GM18519 (cell line): ENCODE data around the gene ADAMTS14.

Experiments
- ATAC-seq: cut with Tn5 transposase; IDR thresholded peaks from one replicate; pipeline ENCODE4 v1.9.1; 2021; ENCODE audit warnings: mild to moderate bottlenecking, moderate library complexity; ENCODE audit not compliant: unreplicated experiment, low FRiP score

Gene ADAMTS14

DNA sequence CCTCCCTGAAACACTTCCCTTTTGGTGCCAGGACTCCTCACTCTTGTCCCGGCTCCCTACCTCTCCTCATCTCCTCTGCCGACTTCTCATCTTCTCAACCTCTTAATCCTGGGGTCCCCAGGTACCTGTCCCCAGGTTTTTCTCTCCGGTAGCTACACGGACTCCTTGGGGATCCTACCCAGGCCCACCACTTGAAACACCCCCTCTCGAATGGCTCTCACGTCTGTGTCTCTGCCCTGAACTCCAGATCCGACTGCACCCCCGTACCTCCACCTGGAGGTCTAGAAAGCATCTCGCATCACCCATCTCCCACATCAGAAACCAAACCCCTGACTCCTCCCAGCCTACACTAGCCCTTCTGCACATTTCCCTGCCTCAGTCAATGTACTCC, 108.1 kb downstream of the ADAMTS14 start:
- ATAC-seq, result no peak

- no peak for ATAC-seq
Observed at GRCh38 chr10:70780772-70781171, 108.5 kb downstream of the ADAMTS14 start.

GRCh38 chr10:70781461-70782051, 109.2 kb downstream of the ADAMTS14 start:
- no peak for ATAC-seq

GRCh38 chr10:70782086-70782745, 109.9 kb downstream of the ADAMTS14 start:
- ATAC-seq, result no peak

DNA sequence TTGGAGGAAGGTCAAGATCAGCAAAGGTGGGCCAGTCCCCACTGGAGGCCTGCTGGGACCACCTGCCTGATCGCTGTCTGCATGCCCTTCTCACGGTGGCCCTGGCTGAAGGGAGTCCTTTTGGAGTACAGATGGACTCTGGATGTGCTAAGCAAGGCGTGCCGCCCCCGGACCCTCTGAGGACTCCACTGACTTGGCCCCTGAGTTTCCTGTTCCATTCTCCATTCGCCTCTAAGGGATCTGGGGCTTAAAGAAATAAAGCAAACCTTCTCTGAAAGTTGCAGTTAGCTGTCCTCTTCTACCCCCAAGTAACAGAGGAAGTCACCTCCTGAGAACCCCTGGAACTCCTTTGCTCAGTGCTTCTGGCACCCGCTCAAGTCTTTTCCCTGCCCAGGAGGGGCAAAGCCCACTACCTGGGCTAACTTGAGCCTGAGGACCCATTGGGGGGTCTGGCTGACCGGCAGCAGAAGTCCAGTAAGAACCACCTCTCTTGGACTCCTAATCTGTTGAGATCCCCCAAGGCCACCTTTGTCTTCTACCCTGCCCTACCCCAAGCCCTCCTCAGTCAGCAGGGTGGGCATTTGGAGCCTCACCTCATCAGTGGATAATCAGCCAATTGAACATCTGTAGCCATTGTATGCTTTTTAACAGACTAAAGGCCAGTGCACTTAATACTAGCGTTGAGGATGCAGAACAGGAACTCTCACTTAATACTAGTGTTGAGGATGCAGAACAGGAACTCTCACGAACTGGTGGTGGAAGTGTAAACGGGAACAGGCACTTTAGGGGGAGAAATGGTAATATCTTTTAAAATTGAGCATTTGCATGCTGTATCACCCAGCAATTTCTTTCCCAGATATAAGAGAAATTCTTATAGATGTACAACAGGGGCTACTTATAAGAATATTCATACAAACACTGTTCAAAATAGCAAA, 110.7 kb downstream of the ADAMTS14 start:
- no peak for ATAC-seq

- no peak for ATAC-seq
Observed at GRCh38 chr10:70784016-70784415, 111.7 kb downstream of the ADAMTS14 start.

GRCh38 chr10:70784471-70784870, 112.2 kb downstream of the ADAMTS14 start:
- no peak for ATAC-seq

DNA sequence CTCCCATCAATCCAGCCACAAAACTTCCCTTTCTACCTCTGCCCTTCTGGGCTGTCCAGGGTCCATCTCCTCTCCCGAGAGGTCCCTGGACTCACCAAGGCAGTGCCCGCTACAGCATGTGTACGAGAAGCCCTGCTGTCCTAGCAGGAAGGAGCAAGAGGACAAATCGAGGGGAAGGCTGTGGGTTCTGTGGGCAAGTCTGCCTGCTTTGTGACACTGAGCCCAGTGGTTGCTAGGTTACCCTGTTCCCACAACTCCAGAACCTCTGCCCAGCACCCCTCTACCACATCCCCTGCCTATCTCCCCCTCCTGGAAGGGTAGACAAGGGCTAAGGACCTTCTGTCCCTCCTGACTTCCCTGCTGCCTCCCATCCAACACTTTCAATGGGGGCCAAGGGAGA, 112.9 kb downstream of the ADAMTS14 start, which contains the start of gene TBATA:
Gene TBATA (minus strand): TSS at position 188 of the 400 bp plus-strand sequence. CDS start 1,998 bp downstream, outside the sequence.
- ATAC-seq, result no peak

- no peak for ATAC-seq
Observed at GRCh38 chr10:70786799-70787415, 114.6 kb downstream of the ADAMTS14 start.

DNA sequence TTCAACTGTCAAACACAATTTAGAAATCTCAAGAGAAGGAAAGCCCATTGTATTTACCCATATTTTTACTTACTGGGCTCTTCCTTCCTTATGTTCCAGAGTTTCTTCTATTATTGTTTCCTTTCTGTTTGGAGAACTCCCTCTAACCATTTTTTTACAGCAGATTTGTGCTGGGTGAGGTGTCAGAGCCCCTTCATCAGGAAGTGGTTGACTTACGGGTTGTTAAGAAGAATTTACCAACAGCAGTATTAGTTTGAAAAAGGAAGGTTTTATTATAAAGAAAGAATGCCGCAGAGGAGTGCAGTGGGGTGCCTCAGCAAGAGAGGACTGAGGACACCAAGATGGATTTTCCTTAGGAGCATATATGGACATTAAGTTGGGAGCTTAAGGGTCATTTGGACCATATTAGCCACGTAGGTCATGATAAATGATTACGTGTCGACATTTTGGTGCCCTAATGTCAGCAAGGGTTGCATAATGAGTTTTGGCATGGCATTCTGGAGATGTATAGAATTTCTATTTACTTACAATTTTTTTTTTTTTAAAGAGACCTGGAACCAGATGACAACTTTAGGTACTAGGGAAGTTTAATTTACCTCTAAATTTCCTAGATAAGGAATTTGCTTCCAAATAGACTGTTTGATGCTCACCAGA, 119.2 kb downstream of the ADAMTS14 start:
- no peak for ATAC-seq

- no peak for ATAC-seq
Observed at GRCh38 chr10:70795613-70796012, 123.3 kb downstream of the ADAMTS14 start.

GRCh38 chr10:70797840-70798239, 125.5 kb downstream of the ADAMTS14 start:
- no peak for ATAC-seq

- ATAC-seq, result no peak
Observed at GRCh38 chr10:70799124-70799523, 126.8 kb downstream of the ADAMTS14 start.

- ATAC-seq, result no peak
Observed at GRCh38 chr10:70801854-70802253, 129.5 kb downstream of the ADAMTS14 start.

DNA sequence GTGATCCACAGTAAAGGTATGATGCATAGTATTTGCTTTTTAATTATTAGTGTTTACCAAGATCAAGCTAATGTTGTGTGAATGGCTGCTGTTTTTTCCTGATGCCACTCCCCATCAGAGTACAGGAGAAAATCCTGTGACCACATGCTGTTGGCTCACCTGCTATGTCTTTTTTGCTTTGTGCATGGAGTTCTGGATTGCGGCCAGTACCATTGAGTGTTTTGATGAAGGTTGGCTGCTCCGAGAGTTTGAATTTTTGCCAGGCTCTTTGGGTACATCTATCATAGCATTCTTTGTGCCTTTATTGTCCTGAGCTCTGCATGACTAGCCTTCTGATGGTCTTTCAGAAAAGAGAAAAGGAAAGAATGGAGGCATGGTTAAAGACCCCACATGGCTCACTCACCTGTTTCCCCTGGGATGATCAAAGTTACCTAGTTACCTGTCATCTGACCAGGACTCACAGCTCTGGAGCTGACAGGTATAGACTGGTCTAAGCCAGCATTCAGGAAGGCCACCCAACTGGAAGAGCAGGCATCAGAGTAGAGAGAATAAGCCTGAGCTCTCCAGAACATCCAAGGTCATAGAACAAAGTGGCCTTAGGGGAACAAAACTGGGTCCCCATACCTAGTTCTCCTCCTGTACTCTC, 131.6 kb downstream of the ADAMTS14 start:
- no peak for ATAC-seq

- ATAC-seq, result no peak
Observed at GRCh38 chr10:70804421-70804808, 132.1 kb downstream of the ADAMTS14 start.

GRCh38 chr10:70805619-70806215, 133.4 kb downstream of the ADAMTS14 start:
- no peak for ATAC-seq

- no peak for ATAC-seq
Observed at GRCh38 chr10:70806841-70807240, 134.5 kb downstream of the ADAMTS14 start.

- no peak for ATAC-seq
Observed at GRCh38 chr10:70807556-70807955, 135.2 kb downstream of the ADAMTS14 start.
